IPS-11a (cell line): ENCODE results near the gene HS3ST3B1.

Experiments used
- H3K4me3 ChIP-seq: one replicate; pipeline ENCODE4 v1.5.1; 2013; ENCODE audit warnings: low read depth, low read length, control low read depth

The HS3ST3B1 gene

DNA sequence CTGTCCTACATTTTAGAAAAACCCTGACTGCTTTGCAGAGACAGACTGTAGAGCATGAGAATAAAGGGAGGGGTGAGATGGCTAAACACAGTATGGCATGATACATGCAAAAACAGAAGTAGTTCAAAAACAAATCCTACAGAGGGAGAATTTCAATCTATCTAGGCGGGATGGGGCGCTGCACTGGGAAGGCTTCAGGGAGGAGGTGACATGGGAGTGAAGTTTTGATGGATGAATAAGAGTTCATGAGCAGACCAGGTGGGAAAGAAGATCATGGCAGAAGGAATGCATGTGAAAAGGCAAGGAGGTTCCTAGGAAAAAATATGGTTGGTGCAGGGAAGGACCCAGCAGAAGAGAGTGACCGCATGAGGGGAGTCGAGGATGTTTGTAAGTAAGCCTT, 19.2 kb downstream of the HS3ST3B1 start:
- no peak overlapping the region for H3K4me3 ChIP-seq

GRCh38 chr17:14320734-14321475, 20.0 kb downstream of the HS3ST3B1 start:
- H3K4me3 ChIP-seq = no peak overlapping the region

DNA sequence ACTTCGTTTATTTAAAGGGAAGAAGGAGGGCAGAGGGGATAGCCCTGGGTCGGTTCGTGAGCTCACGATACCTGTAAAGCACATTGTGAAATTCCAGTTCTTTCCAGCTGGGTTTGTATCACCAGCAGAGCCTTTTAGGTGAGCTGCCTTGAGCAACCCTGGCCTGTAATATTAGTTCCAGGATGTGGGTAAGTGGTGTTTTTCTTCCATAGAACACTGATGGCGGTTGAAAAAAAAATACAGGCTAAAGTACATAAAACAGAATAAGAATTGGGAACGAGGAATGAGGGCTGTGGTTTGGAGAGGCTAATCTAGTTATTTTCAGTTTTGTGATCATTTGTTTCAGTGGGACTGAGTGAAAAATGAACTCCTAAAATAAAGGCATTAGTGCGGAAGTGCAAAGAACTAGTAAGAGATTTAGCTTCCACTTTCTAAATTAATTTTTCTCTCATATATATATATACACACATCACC, 20.6 kb downstream of the HS3ST3B1 start:
- H3K4me3 ChIP-seq = no peak overlapping the region

DNA sequence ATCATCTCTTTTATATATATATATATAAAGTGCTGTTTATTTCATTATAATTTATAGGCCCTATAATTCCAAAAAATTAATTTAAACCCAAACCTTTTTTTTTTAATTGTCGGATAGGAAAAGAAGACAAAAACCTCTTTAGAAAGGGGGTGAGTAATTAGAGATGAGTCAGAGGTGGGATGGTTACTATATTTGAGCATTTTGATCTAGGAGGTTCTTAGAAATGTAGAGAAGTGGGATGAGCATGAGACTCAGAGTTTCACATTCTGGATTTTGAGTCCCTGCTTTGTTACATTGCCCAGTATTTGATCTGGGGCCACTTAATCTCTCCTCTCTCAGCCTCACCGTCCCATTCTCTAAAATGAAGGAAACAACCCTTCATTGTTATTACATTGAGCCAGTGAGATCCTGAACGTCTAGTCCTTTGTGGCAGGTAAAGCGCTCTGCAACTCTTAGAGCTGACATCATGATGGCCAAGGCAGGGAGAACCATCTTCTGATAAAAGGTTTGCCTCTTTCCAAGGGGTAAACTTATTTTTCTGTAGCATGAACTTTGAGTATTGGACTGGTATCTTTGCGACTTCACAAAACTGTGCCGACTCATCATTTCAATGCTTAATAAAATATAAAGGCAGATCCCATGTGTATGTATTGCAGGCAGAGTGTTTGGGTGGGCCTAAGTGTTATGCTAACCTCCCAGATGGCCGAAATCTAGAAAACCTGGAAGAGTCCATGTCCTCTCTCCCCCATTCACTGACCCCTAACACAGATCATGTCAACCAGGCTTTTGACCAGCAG, 21.3 kb downstream of the HS3ST3B1 start:
- no peak overlapping the region for H3K4me3 ChIP-seq

DNA sequence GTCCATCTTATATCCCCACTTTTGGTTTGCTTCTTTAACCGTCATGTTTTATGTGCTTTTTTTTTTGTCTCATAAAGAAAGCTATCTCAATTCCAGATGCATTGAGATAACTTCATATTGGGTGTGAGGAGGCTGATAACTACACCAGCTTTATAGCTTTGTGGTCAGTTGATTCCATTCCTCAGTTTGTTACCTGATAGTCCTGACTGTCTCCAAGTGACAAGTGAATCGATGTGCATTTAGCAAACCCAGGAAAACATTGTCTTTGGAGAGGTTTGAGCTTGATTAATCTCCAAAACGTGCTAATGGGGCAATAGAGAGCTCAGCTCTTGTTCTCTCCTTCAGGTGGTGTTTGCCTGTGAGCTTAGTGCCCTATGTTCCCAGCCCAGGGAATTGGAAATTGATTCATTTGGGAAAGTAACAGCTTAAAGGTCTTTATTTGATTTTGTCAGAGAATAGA, 22.7 kb downstream of the HS3ST3B1 start:
- H3K4me3 ChIP-seq = no peak overlapping the region

GRCh38 chr17:14325618-14326167, 24.8 kb downstream of the HS3ST3B1 start:
- no peak overlapping the region for H3K4me3 ChIP-seq

DNA sequence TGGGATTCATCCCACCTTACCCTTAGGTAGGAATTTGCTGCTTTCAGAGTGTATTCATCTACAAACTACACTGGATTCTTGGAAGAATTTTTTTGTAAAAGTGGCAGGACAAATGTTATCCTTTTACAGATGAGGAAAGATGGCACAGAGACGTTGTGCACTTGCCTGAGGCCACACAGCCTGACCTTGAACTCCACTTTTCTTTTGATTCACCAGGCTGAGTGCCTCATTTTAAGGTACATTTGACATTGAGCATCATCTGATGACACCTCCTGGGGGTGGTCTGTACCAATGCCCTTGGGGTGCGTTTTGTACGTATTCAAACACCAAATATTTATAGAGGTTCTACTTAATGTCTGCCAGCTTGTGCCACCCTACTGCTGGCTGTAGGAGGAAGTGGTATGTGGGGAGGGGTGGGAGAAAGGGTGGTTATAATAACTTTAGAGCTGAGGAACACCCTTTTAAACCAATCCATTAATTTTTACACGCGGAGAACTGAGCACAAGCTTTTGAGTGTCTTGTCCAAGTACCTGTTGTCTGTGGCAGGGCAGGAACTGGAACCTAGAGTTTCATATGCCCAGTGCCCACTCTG, 29.1 kb downstream of the HS3ST3B1 start:
- H3K4me3 ChIP-seq = no peak overlapping the region

GRCh38 chr17:14330492-14330962, 29.6 kb downstream of the HS3ST3B1 start:
- H3K4me3 ChIP-seq = no peak overlapping the region

- no peak overlapping the region for H3K4me3 ChIP-seq
Observed at GRCh38 chr17:14331225-14331981, 30.5 kb downstream of the HS3ST3B1 start.

DNA sequence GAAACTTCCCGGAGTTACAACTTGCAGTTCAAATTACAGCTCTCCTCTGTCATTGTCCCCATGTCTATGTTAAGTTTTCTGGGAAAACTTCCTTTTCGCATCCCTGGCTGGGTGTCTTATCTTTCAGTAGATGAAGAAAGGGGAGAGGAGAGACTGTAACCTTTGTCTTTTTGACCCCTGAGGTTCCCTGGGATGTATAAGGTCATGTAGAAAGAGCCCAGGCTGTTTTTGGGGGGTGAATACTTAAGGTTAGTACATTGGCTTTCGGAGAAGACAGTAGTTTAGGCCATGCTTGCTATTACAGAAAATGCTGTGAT, 31.1 kb downstream of the HS3ST3B1 start:
- no peak overlapping the region for H3K4me3 ChIP-seq

- H3K4me3 ChIP-seq = no peak overlapping the region
Observed at GRCh38 chr17:14332331-14332730, 31.4 kb downstream of the HS3ST3B1 start.

GRCh38 chr17:14333506-14333905, 32.6 kb downstream of the HS3ST3B1 start:
- H3K4me3 ChIP-seq = no peak overlapping the region

DNA sequence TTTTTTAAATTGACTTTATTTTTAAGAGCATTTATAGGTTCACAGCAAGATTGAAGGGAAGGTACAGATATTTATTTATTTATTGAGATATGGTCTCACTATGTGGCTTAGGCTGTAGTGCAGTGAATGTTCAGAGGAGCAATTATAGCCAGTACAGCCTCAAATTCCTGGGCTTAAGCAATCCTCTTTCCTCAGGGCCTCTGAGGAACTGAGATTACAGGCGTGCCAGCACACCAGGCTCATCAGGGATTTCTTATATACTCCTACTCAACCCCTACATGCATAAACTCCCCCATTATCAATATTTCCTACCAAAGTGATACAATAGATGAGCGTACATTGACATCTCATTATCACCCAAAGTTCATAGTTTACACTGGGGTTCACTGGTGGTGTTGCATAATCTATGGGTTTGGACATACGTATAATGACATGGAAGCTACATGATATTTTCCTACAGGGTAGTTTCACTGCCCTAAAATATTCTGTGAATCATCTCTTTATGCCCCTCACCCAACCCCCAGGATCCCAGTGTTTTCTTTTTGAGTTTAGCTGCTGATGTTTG, 33.5 kb downstream of the HS3ST3B1 start:
- H3K4me3 ChIP-seq = no peak overlapping the region

DNA sequence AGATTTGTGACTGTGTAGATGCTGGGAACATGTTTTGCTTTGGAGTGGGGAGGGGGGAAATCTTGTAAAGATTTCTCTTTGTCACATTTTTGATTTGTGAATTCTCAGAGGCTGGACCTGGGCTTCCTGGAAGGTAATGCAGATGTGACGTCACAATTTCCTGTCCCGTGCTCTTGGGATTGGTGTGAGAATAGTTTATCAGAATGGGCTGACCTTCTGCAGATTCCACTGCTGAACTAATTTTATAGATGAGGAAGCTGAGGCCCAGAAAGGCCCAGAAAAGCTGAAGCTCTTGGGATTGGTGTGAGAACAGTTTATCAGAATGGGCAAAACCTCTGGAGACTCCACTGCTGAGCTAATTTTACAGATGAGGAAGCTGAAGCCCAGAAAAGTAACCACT, 34.0 kb downstream of the HS3ST3B1 start:
- H3K4me3 ChIP-seq = no peak overlapping the region

DNA sequence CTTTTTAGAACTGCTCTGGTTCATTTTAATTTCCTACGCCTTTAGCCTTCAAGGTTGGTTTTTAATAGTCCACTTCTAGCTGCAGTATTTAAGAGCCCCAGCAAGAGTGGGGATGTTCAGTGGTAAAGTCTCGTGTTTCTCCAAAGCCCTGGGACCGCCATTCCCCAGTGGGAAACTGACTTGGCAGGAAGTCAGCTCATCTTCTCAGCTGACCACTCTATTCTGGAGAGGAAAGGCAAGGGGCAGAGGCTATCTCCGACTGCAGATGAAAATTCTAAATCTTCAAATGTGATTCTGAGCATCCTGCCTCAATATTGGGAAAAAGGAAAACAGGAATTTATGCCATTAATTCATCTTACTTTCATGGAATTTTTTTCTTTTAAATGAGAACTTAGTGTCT, 35.5 kb downstream of the HS3ST3B1 start:
- no peak overlapping the region for H3K4me3 ChIP-seq

DNA sequence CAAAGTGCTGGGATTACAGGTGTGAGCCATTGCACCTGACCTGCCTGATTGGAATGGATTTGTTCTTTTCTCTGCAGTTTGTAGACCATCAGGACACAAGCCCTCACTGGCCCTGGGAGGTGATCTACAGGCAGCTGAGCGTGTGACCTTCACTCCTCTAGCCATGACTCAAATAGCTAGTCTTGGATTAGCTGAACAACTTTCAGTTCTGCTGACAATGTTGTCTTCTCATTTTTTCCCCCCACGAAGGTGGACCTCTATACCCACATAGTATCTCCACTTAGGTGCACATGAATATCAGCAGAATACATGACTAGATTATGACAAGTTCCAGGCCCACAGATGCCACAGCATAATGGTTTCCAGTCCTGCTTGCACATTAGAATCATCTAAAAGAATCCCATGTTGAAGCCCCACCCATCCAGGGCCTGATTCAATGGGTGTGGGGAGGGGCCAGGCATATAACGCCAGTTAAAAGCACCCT, 36.8 kb downstream of the HS3ST3B1 start:
- H3K4me3 ChIP-seq = no peak overlapping the region

GRCh38 chr17:14340857-14341754, 40.2 kb downstream of the HS3ST3B1 start:
- no peak overlapping the region for H3K4me3 ChIP-seq

DNA sequence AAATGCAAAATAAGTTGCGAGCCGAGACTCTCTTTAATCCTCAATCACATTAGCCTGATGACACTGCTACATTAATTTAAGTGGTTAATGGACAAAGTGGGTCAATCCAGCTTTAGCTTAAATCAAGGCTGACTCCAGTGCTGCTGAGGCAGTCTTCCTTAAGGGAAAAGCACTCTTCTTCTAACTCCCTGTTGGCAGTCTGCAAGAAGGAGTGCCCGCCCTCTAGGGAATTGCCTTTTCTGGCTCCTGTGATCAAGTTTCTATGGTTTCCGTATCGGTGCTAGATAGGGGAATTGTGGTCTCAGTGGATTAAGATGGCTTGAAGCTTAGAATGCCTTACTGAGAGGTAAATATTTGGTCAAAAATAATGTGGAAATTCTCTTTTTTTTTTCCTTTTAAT, 41.0 kb downstream of the HS3ST3B1 start:
- H3K4me3 ChIP-seq = no peak overlapping the region

DNA sequence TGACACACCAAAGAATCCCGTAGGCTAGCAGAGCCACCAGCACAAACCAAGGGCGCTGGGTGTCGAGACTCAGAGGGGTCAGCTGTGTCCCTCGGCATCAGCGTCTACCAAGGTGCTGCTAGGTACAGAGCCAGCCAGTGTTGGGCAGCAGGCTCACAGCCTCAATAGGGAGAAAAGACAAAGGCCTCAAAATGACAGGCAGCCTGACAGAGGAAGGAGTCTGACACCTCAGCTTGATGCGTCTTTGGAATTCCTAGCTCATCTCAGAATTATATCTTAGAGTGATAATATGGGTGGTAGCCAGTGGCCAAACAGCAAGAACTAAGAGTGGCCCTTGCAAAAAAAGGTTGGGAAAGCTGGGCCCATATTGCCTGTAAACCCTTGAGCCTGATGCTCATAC, 45.9 kb downstream of the HS3ST3B1 start:
- H3K4me3 ChIP-seq = no peak overlapping the region
